SW 1271 (cell line): Measurements from ENCODE around the gene DNMT1.

Source experiments
- DNase-seq, 2 experiments: peaks; one replicate each; lab custom pipeline; 2025; lab: John Stamatoyannopoulos, UW

Gene DNMT1

GRCh38 chr19:10113592-10113963, 81.2 kb downstream of the DNMT1 start:
- DNase-seq: no peak

GRCh38 chr19:10112895-10113591, 81.7 kb downstream of the DNMT1 start:
- DNase-seq: peak in 1 of 2 experiments; percentile 41

GRCh38 chr19:10112037-10112761, 82.6 kb downstream of the DNMT1 start:
- no peak for DNase-seq

GRCh38 chr19:10111405-10111811, 83.3 kb downstream of the DNMT1 start, which contains the start of gene P2RY11:
P2RY11 (plus strand) TSS chr19:10111693; CDS start chr19:10111722, 29 bp downstream.
- no peak for DNase-seq

GRCh38 chr19:10110972-10111317, 83.8 kb downstream of the DNMT1 start:
- DNase-seq: no peak

GRCh38 chr19:10110076-10110971, 84.4 kb downstream of the DNMT1 start:
- no peak for DNase-seq

GRCh38 chr19:10109528-10109927, 85.2 kb downstream of the DNMT1 start:
- DNase-seq: no peak

- no peak for DNase-seq
Measured at GRCh38 chr19:10107817-10108367, 86.9 kb downstream of the DNMT1 start.

- DNase-seq: no peak
Measured at GRCh38 chr19:10107254-10107653, 87.5 kb downstream of the DNMT1 start.

GRCh38 chr19:10106100-10106936, 88.4 kb downstream of the DNMT1 start, which contains the start of gene PPAN:
PPAN (plus strand) TSS chr19:10106362; CDS start chr19:10106395, 33 bp downstream.
- DNase-seq: peak; percentile 95 to 97

- DNase-seq: no peak
Measured at GRCh38 chr19:10105509-10106099, 89.1 kb downstream of the DNMT1 start.

GRCh38 chr19:10104665-10105508, 89.9 kb downstream of the DNMT1 start:
- DNase-seq: no peak

- DNase-seq: no peak
Measured at GRCh38 chr19:10104130-10104513, 90.6 kb downstream of the DNMT1 start.

- no peak for DNase-seq
Measured at GRCh38 chr19:10102787-10103236, 91.9 kb downstream of the DNMT1 start.

- DNase-seq: no peak
Measured at GRCh38 chr19:10100163-10100785, 94.5 kb downstream of the DNMT1 start.

- DNase-seq: no peak
Measured at GRCh38 chr19:10096615-10096963, 98.2 kb downstream of the DNMT1 start.

GRCh38 chr19:10095948-10096614, 98.7 kb downstream of the DNMT1 start:
- peak; percentile 60 to 76 for DNase-seq

GRCh38 chr19:10095622-10095947, 99.2 kb downstream of the DNMT1 start:
- DNase-seq: no peak
